H9 (cell line): ENCODE measurements around the gene TMC1. TPM values are rescaled to one million over a fixed set of nuclear protein-coding genes. Genes with fewer than 3 reads are reported as not detected.

ENCODE experiments used
- DNase-seq: peaks from one replicate; pipeline ENCODE4 v3.0.0-alpha.2; 2017
- H2AFZ ChIP-seq: one replicate; pipeline ENCODE4 v1.6.1; 2013; ENCODE audit warnings: mild to moderate bottlenecking, low read length, control low read depth, moderate library complexity
- H2AK5ac ChIP-seq: 2 replicates; pipeline ENCODE4 v1.6.1; 2013; ENCODE audit warnings: low read length, control low read depth, mixed read lengths; ENCODE audit not compliant: insufficient read length
- H2BK120ac ChIP-seq: one replicate; pipeline ENCODE4 v1.6.1; 2013; ENCODE audit warnings: low read depth, mild to moderate bottlenecking, low read length, control low read depth, inconsistent platforms; ENCODE audit not compliant: poor library complexity, severe bottlenecking
- H2BK12ac ChIP-seq: 2 replicates; pipeline ENCODE4 v1.6.1; 2013; ENCODE audit warnings: low read length, control low read depth, mixed read lengths, low read depth; ENCODE audit not compliant: insufficient read length
- H2BK15ac ChIP-seq: 2 replicates; pipeline ENCODE4 v1.6.1; 2013; ENCODE audit warnings: low read depth, low read length, control low read depth
- H2BK20ac ChIP-seq: one replicate; pipeline ENCODE4 v1.6.1; 2013; ENCODE audit warnings: low read depth, mild to moderate bottlenecking, low read length, control low read depth, inconsistent platforms; ENCODE audit not compliant: poor library complexity, severe bottlenecking
- H2BK5ac ChIP-seq: 2 replicates; pipeline ENCODE4 v1.6.1; 2013; ENCODE audit warnings: low read length, control low read depth, mixed read lengths; ENCODE audit not compliant: insufficient read length
- H3K14ac ChIP-seq: 2 replicates; pipeline ENCODE4 v1.6.1; 2013; ENCODE audit warnings: low read length, control low read depth; ENCODE audit not compliant: insufficient read depth
- H3K18ac ChIP-seq: 2 replicates; pipeline ENCODE4 v1.6.1; 2013; ENCODE audit warnings: low read depth, mild to moderate bottlenecking, mixed read lengths, low read length, control low read depth; ENCODE audit not compliant: insufficient read length
- H3K23ac ChIP-seq: 2 replicates; pipeline ENCODE4 v1.6.1; 2013; ENCODE audit warnings: low read length, control low read depth, mixed read lengths, low read depth; ENCODE audit not compliant: insufficient read length
- H3K23me2 ChIP-seq: 2 replicates; pipeline ENCODE4 v1.6.1; 2013; ENCODE audit warnings: low read depth, mild to moderate bottlenecking, mixed read lengths, low read length, control low read depth; ENCODE audit not compliant: insufficient read length, poor library complexity, severe bottlenecking
- H3K27ac ChIP-seq: 2 replicates; pipeline ENCODE4 v1.5.1; 2013; ENCODE audit warnings: low read length, control low read depth, mixed read lengths, low read depth; ENCODE audit not compliant: insufficient read length
- H3K27me3 ChIP-seq: 2 replicates; pipeline ENCODE4 v1.6.1; 2013; ENCODE audit warnings: low read length, control low read depth, inconsistent platforms; ENCODE audit not compliant: insufficient read depth
- H3K4ac ChIP-seq: 2 replicates; pipeline ENCODE4 v1.6.1; 2013; ENCODE audit warnings: low read depth, mild to moderate bottlenecking, control low read depth, inconsistent platforms, low read length, moderate library complexity
- H3K4me1 ChIP-seq: 2 replicates; pipeline ENCODE4 v1.6.1; 2013; ENCODE audit warnings: low read length, control low read depth, inconsistent platforms; ENCODE audit not compliant: insufficient read depth
- H3K4me2 ChIP-seq: 2 replicates; pipeline ENCODE4 v1.6.1; 2013; ENCODE audit warnings: low read length, control low read depth, mixed read lengths; ENCODE audit not compliant: insufficient read length, insufficient read depth
- H3K56ac ChIP-seq: 2 replicates; pipeline ENCODE4 v1.6.1; 2013; ENCODE audit warnings: low read depth, mild to moderate bottlenecking, mixed read lengths, low read length, control low read depth; ENCODE audit not compliant: insufficient read length
- H3K79me1 ChIP-seq: 2 replicates; pipeline ENCODE4 v1.6.1; 2013; ENCODE audit warnings: low read depth, mild to moderate bottlenecking, moderate library complexity, low read length, control low read depth, inconsistent platforms; ENCODE audit not compliant: insufficient read depth, poor library complexity, severe bottlenecking
- H3K79me2 ChIP-seq: 2 replicates; pipeline ENCODE4 v1.6.1; 2013; ENCODE audit warnings: low read length, control low read depth, inconsistent platforms; ENCODE audit not compliant: insufficient read depth
- H3K9ac ChIP-seq: 2 replicates; pipeline ENCODE4 v1.6.1; 2013; ENCODE audit warnings: low read length, control low read depth, mixed read lengths; ENCODE audit not compliant: insufficient read length; ENCODE audit errors: extremely low read depth
- H3K9me3 ChIP-seq: one replicate; pipeline ENCODE4 v1.6.1; 2013; ENCODE audit warnings: low read depth, low read length, inconsistent platforms; ENCODE audit not compliant: control insufficient read depth
- H3T11ph ChIP-seq: one replicate; pipeline ENCODE4 v1.6.1; 2013; ENCODE audit warnings: mild to moderate bottlenecking, low read length, control low read depth, inconsistent platforms
- H4K20me1 ChIP-seq: one replicate; pipeline ENCODE4 v1.6.1; 2013; ENCODE audit not compliant: control insufficient read depth, insufficient read length, insufficient read depth
- H4K5ac ChIP-seq: 2 replicates; pipeline ENCODE4 v1.6.1; 2013; ENCODE audit warnings: low read depth, mild to moderate bottlenecking, mixed read lengths, low read length, control low read depth; ENCODE audit not compliant: insufficient read length
- H4K8ac ChIP-seq: replicated peaks from 2 replicates; pipeline ENCODE4 v1.6.1; 2013; ENCODE audit warnings: low read length, control low read depth, mixed read lengths, low read depth; ENCODE audit not compliant: insufficient read length
- H4K91ac ChIP-seq: 2 replicates; pipeline ENCODE4 v1.6.1; 2013; ENCODE audit warnings: low read depth, mild to moderate bottlenecking, moderate library complexity, mixed read lengths, low read length, control low read depth; ENCODE audit not compliant: insufficient read length
- H3K27ac Mint-ChIP-seq, 3 experiments: 2 replicates in 2 of 3; 3 replicates in 1 of 3; pipeline ENCODE4 v1.8.0; 2020 to 2021; ENCODE audit warnings: mixed read lengths in 3 of 3, mild to moderate bottlenecking in 1 of 3, moderate library complexity in 1 of 3
- H3K27me3 Mint-ChIP-seq: 2 replicates; pipeline ENCODE4 v1.8.0; 2021; ENCODE audit warnings: low read depth, mild to moderate bottlenecking, moderate library complexity, mixed read lengths
- H3K36me3 Mint-ChIP-seq, 3 experiments: 2 replicates in 2 of 3; 3 replicates in 1 of 3; pipeline ENCODE4 v1.8.0; 2020 to 2021; ENCODE audit warnings: low read depth in 3 of 3, mixed read lengths in 3 of 3; ENCODE audit not compliant: insufficient read depth in 1 of 3
- H3K4me1 Mint-ChIP-seq, 2 experiments: 2 replicates each; pipeline ENCODE4 v1.8.0; 2020; ENCODE audit warnings: mixed read lengths in 2 of 2
- H3K4me3 Mint-ChIP-seq, 2 experiments: 2 replicates in 1 of 2; 3 replicates in 1 of 2; pipeline ENCODE4 v1.8.0; 2020 to 2021; ENCODE audit warnings: mild to moderate bottlenecking in 2 of 2, mixed read lengths in 2 of 2, moderate library complexity in 1 of 2
- H3K9me3 Mint-ChIP-seq, 2 experiments: 2 replicates in 1 of 2; 3 replicates in 1 of 2; pipeline ENCODE4 v1.8.0; 2020; ENCODE audit warnings: mild to moderate bottlenecking in 2 of 2, mixed read lengths in 2 of 2, moderate library complexity in 1 of 2
- CTCF ChIP-seq: fragments of 200-600 bp; sonication (generic); conservative IDR thresholded peaks from 3 replicates; pipeline ENCODE4 v1.8.0; 2021; ENCODE audit warnings: antibody characterized with exemption, mild to moderate bottlenecking
- WGBS: extraction: QIAGEN DNeasy Blood & Tissue Kit; methylation state at CpG from one replicate; pipeline ENCODE4 v1.1.7; 2013; ENCODE audit warnings: missing lambda C conversion rate, low lambda C conversion rate, mixed read lengths; ENCODE audit not compliant: insufficient read length; ENCODE audit errors: extremely low coverage; 5-methylcytosine and 5-hydroxymethylcytosine counted together
- total RNA-seq: library from RNA; stranded (reverse); gene quantifications from 2 replicates; pipeline ENCODE4 v1.2.1, GENCODE V29; 2021

Gene TMC1
- total RNA-seq, 1 experiment from 2014 or later: 2.4 TPM

- H3K27me3 Mint-ChIP-seq: no peaks in the 10 kb centered on the region
- H3K27ac Mint-ChIP-seq: no peak overlapping the region
- no peak overlapping the region for H4K8ac ChIP-seq
- peaks cover 7 to 9% of the 10 kb centered on the region in 2 experiments for H3K9me3 Mint-ChIP-seq
- no peaks in the 10 kb centered on the region for H3K27me3 ChIP-seq
- H3K4ac ChIP-seq: no peak overlapping the region
- no peaks in the 10 kb centered on the region for H3K79me1 ChIP-seq
- no peak overlapping the region for H3K18ac ChIP-seq
- no peak overlapping the region for H2BK20ac ChIP-seq
- no peak overlapping the region for H3K14ac ChIP-seq
- WGBS: no CpG with 5 or more reads among the region's 4 CpGs
- H3T11ph ChIP-seq: no peak overlapping the region
- no peaks in the 10 kb centered on the region for H3K9me3 ChIP-seq
- no peak overlapping the region for H2BK120ac ChIP-seq
- no peak overlapping the region for H4K5ac ChIP-seq
- H3K27ac ChIP-seq: no peak overlapping the region
- H3K4me3 Mint-ChIP-seq: no peak overlapping the region
- H4K91ac ChIP-seq: no peak overlapping the region
- no peak overlapping the region for H2AFZ ChIP-seq
- TF ChIP-seq CTCF: no peak
- no peak overlapping the region for H3K56ac ChIP-seq
- no peak overlapping the region for H2BK12ac ChIP-seq
- peaks cover 0 to 13% (median 4%) of the 10 kb centered on the region in 3 experiments; a peak in 4 of 7 replicates for H3K36me3 Mint-ChIP-seq
- DNase-seq: no peak
- H3K9ac ChIP-seq: no peak overlapping the region
- no peaks in the 10 kb centered on the region for H3K4me1 ChIP-seq
- no peaks in the 10 kb centered on the region for H4K20me1 ChIP-seq
- no peaks in the 10 kb centered on the region for H3K23me2 ChIP-seq
- no peaks in the 10 kb centered on the region for H3K79me2 ChIP-seq
- H2AK5ac ChIP-seq: no peak overlapping the region
- no peaks in the 10 kb centered on the region for H3K4me1 Mint-ChIP-seq
- no peak overlapping the region for H2BK15ac ChIP-seq
- no peak overlapping the region for H2BK5ac ChIP-seq
- H3K23ac ChIP-seq: no peak overlapping the region
- no peak overlapping the region for H3K4me2 ChIP-seq
These were observed 42.4 kb downstream of the TMC1 start for GRCh38 chr9:72563806-72564205.
